Embryonic facial prominence (tissue), 1 donor: ENCODE measurements around the gene CDC25A.
"Not testable (repeated sequence)": the region's sequence is repeated elsewhere in the genome, so short reads cannot be mapped to it uniquely, and the experiment has no call there.

Experiments used
- DNase-seq: peaks from one replicate; pipeline ENCODE4 v3.0.0-alpha.2; 2016; ENCODE audit errors: extremely low spot score

The CDC25A gene

GRCh38 chr3:48141604-48142137, 46.5 kb downstream of the CDC25A start:
- DNase-seq: no peak

DNA sequence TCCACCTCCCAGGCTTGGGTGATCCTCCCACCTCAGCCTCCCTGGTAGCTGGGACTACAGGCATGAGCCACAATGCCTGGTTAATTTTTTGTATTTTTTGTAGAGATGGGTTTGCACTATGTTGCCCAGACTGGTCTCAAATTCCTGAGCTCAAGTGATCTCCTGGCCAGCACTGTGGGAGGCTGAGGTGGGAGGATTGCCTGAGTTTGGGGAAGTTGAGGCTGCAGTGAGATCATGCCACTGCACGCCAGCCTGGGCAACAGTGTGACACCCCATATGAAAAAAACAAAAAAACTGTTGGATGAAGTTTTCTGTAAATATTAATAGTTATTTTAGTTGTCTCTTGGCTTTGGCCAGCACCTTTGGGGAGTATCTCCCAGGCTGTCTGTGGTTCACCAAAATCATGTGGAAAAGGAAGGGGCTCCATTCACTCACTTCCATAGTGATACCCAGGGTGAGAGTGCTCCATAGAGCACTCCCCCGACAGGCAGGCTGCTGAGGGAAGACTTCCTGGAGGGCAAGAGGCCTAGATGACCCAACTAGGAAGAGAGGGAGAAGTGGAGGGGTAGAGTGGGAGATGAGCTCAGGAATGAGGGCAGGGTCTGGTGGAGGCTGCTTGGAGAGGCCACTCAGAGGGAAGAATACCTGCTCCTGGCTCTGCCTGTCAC, 47.1 kb downstream of the CDC25A start:
- DNase-seq: no peak

DNA sequence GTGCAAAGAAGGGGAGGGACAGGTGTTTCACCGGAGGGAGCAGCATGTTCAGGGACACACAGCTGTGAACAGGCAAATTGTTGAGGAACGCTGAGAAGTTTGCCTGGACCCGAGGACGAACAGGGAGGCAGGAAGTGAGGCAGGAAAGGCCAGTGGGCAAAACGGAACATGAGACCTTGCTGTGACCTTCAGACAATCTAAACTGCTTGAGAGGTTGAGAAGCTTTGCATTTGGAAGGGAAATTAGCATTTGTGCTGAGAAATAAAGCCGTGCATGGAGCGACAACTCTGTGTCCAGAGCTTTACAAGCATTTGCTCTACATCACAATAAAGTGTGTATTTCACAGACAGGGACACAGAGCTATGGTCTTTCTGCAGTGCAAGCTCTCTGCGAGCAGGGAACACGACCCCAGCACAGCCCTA, 47.9 kb downstream of the CDC25A start:
- no peak for DNase-seq

DNA sequence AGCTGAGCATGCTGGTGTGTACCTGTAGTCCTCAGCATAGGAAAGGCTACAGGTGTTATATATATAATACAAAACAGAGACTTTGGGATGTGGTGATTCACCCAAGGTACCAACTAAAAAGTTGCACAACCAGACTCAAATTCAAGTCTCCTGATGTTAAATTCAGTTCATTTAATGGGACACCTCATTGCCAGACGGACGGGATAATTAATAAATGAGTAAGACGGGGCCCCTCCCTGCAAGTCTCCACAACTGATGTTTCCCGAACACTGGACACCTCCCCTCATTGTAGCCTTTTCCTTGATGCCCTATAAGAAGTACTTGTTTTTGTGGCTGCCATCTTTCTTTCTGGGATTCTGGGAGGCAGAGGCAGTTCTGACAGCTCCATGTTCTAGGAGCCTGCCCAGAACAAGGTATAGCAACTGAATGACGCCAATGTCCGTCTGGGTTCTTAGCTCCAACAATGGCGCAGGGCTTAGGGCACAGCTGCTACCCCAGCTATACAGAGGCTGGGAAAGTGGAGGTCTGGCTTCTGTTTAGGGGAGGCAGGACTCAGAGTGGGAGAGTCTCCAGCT, 50.7 kb downstream of the CDC25A start:
- DNase-seq: no peak

DNA sequence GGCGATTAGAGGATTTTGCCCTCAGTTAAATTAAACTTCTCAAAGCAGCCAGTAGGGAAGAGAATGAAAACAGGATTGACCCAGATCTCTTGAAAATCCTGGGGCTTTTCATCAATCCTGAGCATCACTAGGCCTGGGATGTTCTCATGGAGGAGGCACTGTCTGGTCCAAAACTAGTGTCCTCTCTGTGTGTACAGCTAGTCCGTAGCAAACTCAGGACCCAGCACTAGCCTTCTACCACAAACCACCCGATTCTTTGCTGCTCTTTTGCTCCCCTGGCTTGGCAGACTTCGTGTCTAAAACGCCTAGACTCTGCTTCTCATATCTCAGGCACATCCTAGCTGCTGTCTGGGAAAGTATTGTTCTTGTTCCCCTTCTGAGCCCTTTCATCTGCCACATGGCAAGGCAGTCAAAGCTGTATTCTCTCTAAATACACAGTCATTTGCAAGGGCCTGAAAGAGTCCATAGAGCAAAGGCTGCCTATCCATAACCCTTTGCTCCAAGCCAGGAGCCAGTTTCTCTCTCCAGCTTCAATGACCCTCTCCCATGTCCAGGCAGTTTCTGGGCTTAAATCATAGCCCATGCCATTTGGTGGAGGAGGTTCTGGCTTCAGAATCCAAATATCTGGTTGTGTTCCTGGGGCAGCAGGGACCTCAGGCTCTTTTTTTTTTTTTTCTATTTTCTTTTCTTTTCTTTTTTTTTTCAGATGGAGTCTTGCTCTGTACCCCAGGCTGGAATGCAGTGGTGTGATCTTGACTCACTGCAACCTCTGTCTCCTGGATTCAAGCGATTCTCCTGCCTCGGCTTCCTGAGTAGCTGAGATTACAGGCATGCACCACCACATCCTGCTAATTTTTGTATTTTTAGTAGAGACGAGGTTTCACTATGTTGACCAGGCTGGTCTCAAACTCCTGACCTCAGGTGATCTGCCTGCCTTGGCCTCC, 52.4 kb downstream of the CDC25A start:
- DNase-seq: no peak

DNA sequence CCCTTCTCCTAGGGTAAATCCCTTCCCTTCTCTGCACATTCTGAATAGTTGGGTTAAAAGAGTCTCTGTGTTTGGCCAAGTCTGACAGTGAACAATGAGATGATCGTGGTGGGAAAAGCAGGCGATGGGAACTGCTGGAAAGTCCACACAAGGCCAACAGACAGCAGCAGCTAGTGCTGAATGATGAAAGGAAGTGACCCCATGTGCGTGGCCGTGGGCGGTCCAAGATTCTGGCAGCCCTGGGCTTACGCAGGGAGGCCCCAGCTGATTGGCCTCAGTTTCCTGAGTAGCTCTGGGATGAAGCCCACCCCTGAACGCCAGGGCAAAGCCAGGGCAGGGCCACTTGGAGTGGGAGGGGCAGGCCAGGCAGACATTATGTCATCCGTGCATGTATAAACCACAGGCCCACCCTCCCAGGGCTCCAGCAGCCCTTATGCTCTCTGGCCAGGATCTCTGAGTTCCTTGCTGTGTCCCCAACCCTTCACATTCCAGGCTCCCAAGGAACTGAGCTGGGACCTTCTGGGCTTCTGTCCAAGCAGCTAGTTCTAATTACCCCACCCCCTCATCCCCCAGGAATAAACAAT, 57.8 kb downstream of the CDC25A start:
- DNase-seq: no peak

DNA sequence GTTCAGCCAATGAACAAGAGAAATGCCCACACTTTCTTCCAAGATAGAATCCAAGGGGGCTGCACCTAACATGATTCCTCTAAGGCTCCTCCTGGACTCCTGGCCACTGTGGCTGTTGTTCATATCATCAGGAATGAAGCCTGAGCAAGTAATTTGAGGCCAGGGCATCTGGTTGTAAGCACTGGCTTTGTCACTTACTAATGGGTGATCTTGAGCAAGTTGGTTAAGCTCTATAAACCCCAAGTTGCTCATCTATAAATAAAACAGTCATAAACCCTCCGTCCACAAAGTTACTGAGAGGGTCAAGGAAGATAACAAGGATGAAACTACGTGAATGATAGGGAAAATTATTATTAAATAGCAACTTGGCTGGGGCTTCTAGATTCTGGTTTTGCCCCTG, 58.3 kb downstream of the CDC25A start:
- DNase-seq: no peak

- DNase-seq: no peak
Measured at GRCh38 chr3:48128774-48129173, 59.4 kb downstream of the CDC25A start.

GRCh38 chr3:48125886-48126622, 62.2 kb downstream of the CDC25A start:
- DNase-seq: no peak

DNA sequence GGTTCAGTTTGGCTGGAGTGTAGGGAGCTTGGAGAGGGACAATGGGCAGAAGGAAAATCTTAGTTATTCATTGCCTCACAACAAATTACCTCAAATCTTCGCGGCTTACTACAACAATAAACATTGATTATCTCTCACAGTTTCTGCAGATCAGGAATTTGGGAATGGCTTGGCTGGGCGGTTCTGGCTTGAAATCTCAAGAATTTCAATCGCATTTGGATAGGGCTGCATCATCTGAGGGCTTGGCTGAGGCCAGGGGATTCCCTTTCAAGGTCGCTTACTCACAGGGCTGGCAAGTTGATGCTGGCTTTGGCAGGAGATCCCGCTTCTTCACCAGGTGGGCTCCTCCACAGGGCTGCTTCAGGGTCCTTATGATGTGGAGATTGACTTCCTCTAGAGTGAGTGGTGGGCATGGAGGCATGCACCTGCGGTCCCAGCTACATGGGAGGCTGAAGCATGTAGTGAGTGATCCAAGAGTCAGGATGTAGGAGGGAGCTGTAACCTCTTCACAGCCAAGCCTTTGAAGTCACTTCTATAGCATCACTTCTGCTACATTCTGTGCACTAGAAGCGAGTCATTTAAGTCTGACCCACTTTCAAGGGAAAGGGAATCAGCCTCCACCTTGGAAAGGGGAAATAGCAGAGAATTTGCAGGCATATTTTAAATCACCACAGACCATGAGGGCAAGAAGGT, 63.1 kb downstream of the CDC25A start:
- no peak for DNase-seq

- DNase-seq: no peak
Measured at GRCh38 chr3:48123346-48123745, 64.9 kb downstream of the CDC25A start.

- no peak for DNase-seq
Measured at GRCh38 chr3:48122504-48122903, 65.7 kb downstream of the CDC25A start.

GRCh38 chr3:48120223-48120622, 68.0 kb downstream of the CDC25A start:
- DNase-seq: no peak

DNA sequence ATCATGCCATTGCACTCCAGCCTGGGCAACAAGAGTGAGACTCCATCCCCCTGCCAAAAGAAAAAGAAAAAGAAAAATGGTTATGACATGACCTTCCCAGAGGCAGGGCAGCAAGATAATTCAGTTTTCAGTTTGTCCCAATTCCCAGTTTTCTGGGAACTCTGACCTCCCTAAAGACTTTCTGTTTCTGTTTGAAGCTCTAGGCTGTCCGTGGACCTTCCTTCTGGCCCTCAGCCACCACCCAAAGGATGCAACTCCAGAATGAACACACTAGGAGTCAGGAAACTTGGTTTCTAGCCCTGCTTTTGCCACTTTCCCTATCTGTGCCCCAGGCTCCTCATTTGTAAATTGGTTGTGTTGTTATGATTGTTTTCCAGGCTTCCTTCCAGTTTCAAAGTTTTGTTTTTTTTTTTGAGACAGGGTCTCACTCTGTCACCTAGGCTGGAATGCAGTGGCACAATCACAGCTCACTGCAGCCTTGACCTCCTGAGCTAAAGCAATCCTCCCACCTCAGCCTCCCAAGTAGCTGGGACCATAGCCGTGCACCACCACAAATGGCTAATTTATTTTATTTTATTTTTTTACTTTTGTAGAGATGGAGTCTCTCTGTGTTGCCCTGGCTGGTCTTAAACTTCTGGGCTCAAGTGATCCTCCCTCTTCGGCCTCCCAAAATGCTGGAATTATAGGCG, 68.6 kb downstream of the CDC25A start:
- no peak for DNase-seq

DNA sequence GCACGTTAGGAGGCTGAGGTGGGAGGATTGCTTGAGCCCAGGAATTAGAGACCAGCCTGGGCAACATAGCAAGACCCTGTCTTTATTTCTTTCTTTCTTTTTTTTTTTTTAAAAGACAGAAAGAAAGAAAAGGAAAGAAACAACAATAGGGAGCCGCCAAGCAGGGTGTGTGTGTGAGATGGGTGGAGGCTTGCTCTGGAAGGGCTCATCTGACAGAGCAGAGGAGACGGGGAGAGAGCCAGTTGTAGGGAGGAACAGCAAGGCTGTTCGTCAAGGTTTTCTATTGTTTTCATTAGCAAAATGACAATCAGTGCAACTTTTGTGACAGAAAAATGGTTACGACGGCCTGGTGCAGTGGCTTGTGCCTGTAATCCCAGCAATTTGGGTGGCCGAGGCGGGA, 69.3 kb downstream of the CDC25A start:
- no peak for DNase-seq

DNA sequence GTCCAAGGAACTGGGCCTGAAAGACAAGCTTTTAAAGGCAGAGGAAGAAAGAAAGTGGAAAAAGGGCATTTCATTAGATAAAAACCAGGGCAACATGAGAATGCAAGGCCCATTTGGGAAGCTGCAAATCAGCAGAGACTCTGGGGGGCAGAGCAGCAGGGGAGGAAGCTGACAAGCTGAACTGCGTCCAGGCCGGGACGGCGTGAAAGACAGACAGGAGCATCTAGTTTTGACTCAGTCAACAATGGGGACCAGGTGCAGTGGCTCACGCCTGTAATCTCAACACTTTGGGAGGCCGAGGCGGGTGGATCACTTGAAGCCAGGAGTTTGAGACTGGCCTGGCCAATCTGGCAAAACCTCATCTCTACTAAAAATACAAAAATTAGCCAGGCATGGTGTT, 69.9 kb downstream of the CDC25A start:
- DNase-seq: no peak

- no peak for DNase-seq
Measured at GRCh38 chr3:48112813-48113212, 75.4 kb downstream of the CDC25A start.

- DNase-seq: not testable (repeated sequence)
Measured at GRCh38 chr3:48112108-48112791, 76.0 kb downstream of the CDC25A start.

DNA sequence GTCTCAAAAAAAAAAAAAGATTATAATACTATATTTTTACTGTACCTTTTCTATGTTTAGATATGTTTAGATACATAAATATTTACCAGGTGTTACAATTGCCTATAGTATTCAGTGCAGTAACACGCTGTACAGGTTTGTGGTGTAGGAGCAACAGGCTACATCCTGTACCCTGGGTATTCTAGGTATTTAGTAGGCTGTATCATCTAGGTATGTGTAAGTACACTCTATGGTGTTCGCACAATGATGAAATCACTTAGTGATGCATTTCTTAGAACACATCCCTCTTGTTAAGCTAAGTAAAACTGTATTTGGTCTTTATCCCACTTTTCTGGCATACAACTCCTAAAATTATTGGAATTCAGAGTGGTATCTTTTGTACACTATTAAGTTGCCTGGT, 77.8 kb downstream of the CDC25A start:
- no peak for DNase-seq

DNA sequence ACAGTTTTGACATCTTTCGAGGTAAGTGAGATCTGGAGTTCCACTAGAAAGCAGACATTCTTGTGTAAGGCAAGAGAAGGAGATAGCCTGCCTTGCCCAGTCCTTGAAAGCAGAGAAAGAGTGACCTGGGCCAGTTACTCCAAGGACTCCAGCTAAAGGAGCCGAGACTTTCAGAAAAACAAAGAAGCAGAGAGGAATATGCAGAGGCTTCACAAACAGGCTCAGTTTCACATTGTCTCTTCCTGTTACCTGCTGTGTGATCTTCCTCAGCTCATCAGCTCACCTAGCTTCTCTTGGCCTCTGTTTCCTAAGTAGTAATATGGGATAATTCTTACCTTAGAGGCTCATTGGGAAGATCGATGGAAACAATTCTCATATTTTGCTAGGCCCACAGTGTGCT, 81.0 kb downstream of the CDC25A start:
- no peak for DNase-seq
